Endothelial cell of umbilical vein (primary cell): ENCODE results near the gene LIPE. TPM values are rescaled to one million over a fixed set of nuclear protein-coding genes. Genes with fewer than 3 reads are reported as not detected.

ENCODE experiments used
- BruUV-seq: library from RNA; stranded (reverse); fragments of 400-500 nt; replicated peaks from 2 replicates; lab custom pipeline; 2021; lab: Mats Ljungman, UMichigan
- CTCF ChIA-PET: fragments of 300-600, 350-600 bp; sonication (Branson Sonifier 250); formaldehyde crosslinking; loops from one replicate; lab custom pipeline; 2021; ENCODE audit warnings: antibody characterized with exemption, inconsistent platforms; lab: Charles Lee
- POLR2A ChIA-PET: fragments of 300-600, 350-600 bp; sonication (Branson Sonifier 250); formaldehyde crosslinking; loops from one replicate; lab custom pipeline; 2021; ENCODE audit warnings: antibody characterized with exemption, inconsistent platforms; lab: Charles Lee
- DNase-seq: peaks from one replicate; pipeline ENCODE4 v3.0.0-alpha.2; 2011; ENCODE audit warnings: low read depth, low spot score
- FAIRE-seq: peaks from 2 replicates; lab custom pipeline; 2011; peaks lifted over from hg19 to GRCh38; lab: Jason Lieb, UNC
- H2AFZ ChIP-seq: 2 replicates; pipeline ENCODE4 v1.6.0; 2012; ENCODE audit warnings: low read depth, low read length, control low read depth, inconsistent platforms
- H3K27ac ChIP-seq: 2 replicates; pipeline ENCODE4 v1.5.1; 2011; ENCODE audit warnings: low read depth, mild to moderate bottlenecking, control low read depth, low read length, moderate library complexity; ENCODE audit not compliant: insufficient read depth
- H3K27me3 ChIP-seq, 2 experiments: 2 replicates each; pipeline versions ENCODE4 v1.6.0 to v1.6.1; 2011; ENCODE audit warnings: low read length in 2 of 2, mixed read lengths in 1 of 2; ENCODE audit not compliant: control insufficient read depth in 2 of 2, insufficient read depth in 2 of 2
- H3K36me3 ChIP-seq, 2 experiments: 2 replicates in 1 of 2; 3 replicates in 1 of 2; pipeline ENCODE4 v1.5.1; 2011; ENCODE audit warnings: low read length in 2 of 2, mild to moderate bottlenecking in 1 of 2, moderate library complexity in 1 of 2; ENCODE audit not compliant: control insufficient read depth in 2 of 2, insufficient read depth in 2 of 2; ENCODE audit errors: extremely low read depth in 1 of 2
- H3K4me1 ChIP-seq: 3 replicates; pipeline ENCODE4 v1.5.1; 2011; ENCODE audit warnings: mild to moderate bottlenecking, low read length; ENCODE audit not compliant: control insufficient read depth, insufficient read depth; ENCODE audit errors: extremely low read depth
- H3K4me2 ChIP-seq: 2 replicates; pipeline ENCODE4 v1.6.1; 2011; ENCODE audit warnings: low read length, control low read depth, mixed read lengths; ENCODE audit not compliant: insufficient read depth
- H3K4me3 ChIP-seq, 3 experiments: fragments of 200-600 bp in 1 of 3; sonication (generic), shearing (Covaris generic) in 1 of 3; replicated peaks in 1 of 3; 2 replicates each; pipeline ENCODE4 v1.5.1; 2011 to 2016; ENCODE audit warnings: control low read depth in 3 of 3, low read length in 3 of 3, mild to moderate bottlenecking in 2 of 3, inconsistent platforms in 1 of 3, low read depth in 1 of 3, moderate library complexity in 1 of 3; ENCODE audit not compliant: insufficient read depth in 1 of 3
- H3K79me2 ChIP-seq: 2 replicates; pipeline ENCODE4 v1.6.0; 2012; ENCODE audit warnings: low read length, inconsistent platforms; ENCODE audit not compliant: control insufficient read depth, insufficient read depth
- H3K9ac ChIP-seq: replicated peaks from 2 replicates; pipeline ENCODE3; 2011; ENCODE audit warnings: low read length, control low read depth; ENCODE audit not compliant: insufficient read depth; ENCODE audit errors: extremely low read depth
- H3K9me1 ChIP-seq: replicated peaks from 3 replicates; pipeline ENCODE4 v1.6.0; 2011; ENCODE audit warnings: mild to moderate bottlenecking, low read length; ENCODE audit not compliant: control insufficient read depth, insufficient read depth; ENCODE audit errors: extremely low read depth
- H3K9me3 ChIP-seq: replicated peaks from 2 replicates; pipeline ENCODE4 v1.5.1; 2012; ENCODE audit warnings: low read length, inconsistent platforms; ENCODE audit not compliant: control insufficient read depth, insufficient read depth
- H4K20me1 ChIP-seq: replicated peaks from 2 replicates; pipeline ENCODE3; 2011; ENCODE audit warnings: mild to moderate bottlenecking, low read length; ENCODE audit not compliant: control insufficient read depth, insufficient read depth; ENCODE audit errors: extremely low read depth
- CTCF ChIP-seq, 2 donors: IDR thresholded peaks; 1 replicate in 1 of 2; 2 replicates in 1 of 2; pipeline ENCODE4 v1.5.1; 2011; ENCODE audit warnings: low read length in 2 of 2, mild to moderate bottlenecking in 2 of 2, moderate library complexity in 2 of 2, control low read depth in 1 of 2, inconsistent platforms in 1 of 2, low read depth in 1 of 2; ENCODE audit not compliant: insufficient read depth in 1 of 2; ENCODE audit errors: extremely low read depth in 1 of 2
- GATA2 ChIP-seq: IDR thresholded peaks from 2 replicates; pipeline ENCODE4 v1.7.0; 2011; ENCODE audit warnings: low read depth, mild to moderate bottlenecking, moderate library complexity, mixed read lengths, low read length; ENCODE audit not compliant: insufficient read length, insufficient read depth
- POLR2AphosphoS5 ChIP-seq: IDR thresholded peaks from 2 replicates; pipeline ENCODE4 v1.6.1; 2012; ENCODE audit warnings: low read depth, mild to moderate bottlenecking, control low read depth, low read length, moderate library complexity; ENCODE audit not compliant: insufficient read depth
- dilution Hi-C: fragments of 300-500 bp; cut with MboI; formaldehyde crosslinking; loops from one replicate; pipeline ENCODE4 v1.15.0; 2019; ENCODE audit warnings: low sequenced_read_pairs; ENCODE audit not compliant: extremely low pct_ligation_motif_present
- intact Hi-C: fragments of 100-400 bp; cut with micrococcal nuclease; formaldehyde crosslinking; loops from one replicate; pipeline ENCODE4 v1.10.0; 2022
- polyA plus RNA-seq, 4 experiments: library from polyadenylated mRNA; depleted of rRNA in 3 of 4; stranded (reverse) in 3 of 4; unstranded in 1 of 4; fragments of >200 nt; gene quantifications; 2 replicates each; pipeline versions ENCODE4 v1.2.1 to v1.2.3, GENCODE V29; 2011 to 2012; ENCODE audit warnings: missing spikeins in 1 of 4
- total RNA-seq: library from RNA; stranded (reverse); gene quantifications from 2 replicates; pipeline ENCODE4 v1.2.3, GENCODE V29; 2021

LIPE gene
- total and polyA plus RNA-seq, 2 donors (not counting 3 experiments of a cell fraction or from before 2014, with no cell fraction given), result 3.8 to 13.5 TPM

GRCh38 chr19:42433503-42434260, 6.5 kb upstream of the LIPE start:
- no peaks in the 10 kb centered on the region for H3K79me2 ChIP-seq
- CTCF ChIA-PET, result interaction anchor here (1.0 to 2.9 kb wide), 9 partner anchors 10 to 187 kb away, joined by 3 to 15 read pairs (median 4); no protein-coding TSS in a partner anchor

More at GRCh38 chr19:42433503-42434260, 6.5 kb upstream of the LIPE start:
- Histone ChIP-seq H2AFZ (no peak overlapping the region), H4K20me1 (no peaks in the 10 kb centered on the region), H3K36me3 (no peaks in the 10 kb centered on the region), H3K9me1 (no peaks in the 10 kb centered on the region), H3K27me3 (no peaks in the 10 kb centered on the region), H3K4me1 (peaks cover 10% of the 10 kb centered on the region), H3K9ac (no peak overlapping the region), H3K4me3 (no peak overlapping the region), H3K4me2 (peak overlapping the region; percentile 4), H3K9me3 (no peaks in the 10 kb centered on the region), H3K27ac (no peak overlapping the region)
- POLR2A ChIA-PET, result no interaction called here
- no TSS peak for BruUV-seq
- dilution Hi-C loops, result no loop called here
- TF ChIP-seq CTCF (IDR thresholded peaks at IDR 0.05; ENCODE audit: extremely low read depth in 1 of 2, insufficient read depth in 1 of 2, low read depth in 1 of 2, low read length in 2 of 2), result peak; percentile 62 to 69
- TF ChIP-seq POLR2AphosphoS5, result no peak
- peak; percentile 90 for TF ChIP-seq GATA2
- DNase-seq, result peak; percentile 63
- intact Hi-C loops, result loop anchor here (1.0 to 2.0 kb wide), 5 partner anchors 10 to 325 kb away; no protein-coding TSS in a partner anchor
- FAIRE-seq, result peak; percentile 85
